T-helper 17 cell (primary cell): ENCODE data around the gene CNTN4. TPM values are rescaled to one million over a fixed set of nuclear protein-coding genes. Genes with fewer than 3 reads are reported as not detected.

Experiments
- ATAC-seq: fragments of 150-1000 bp; cut with Tn5 transposase; 2 replicates; pipeline ENCODE4 v1.10.0; 2021; ENCODE audit warnings: mild to moderate bottlenecking, moderate library complexity
- DNase-seq, 3 donors: peaks; one replicate each; pipeline versions ENCODE4 v3.0.0 to v3.0.0-alpha.2; 2020 to 2021
- H3K9me3 ChIP-seq: one replicate; pipeline ENCODE4 v1.7.0; 2013; ENCODE audit warnings: low read length, mild to moderate bottlenecking; ENCODE audit not compliant: control insufficient read depth, poor library complexity, severe bottlenecking
- H3K27ac Mint-ChIP-seq: one replicate; pipeline ENCODE4 v1.8.0; 2022; ENCODE audit warnings: mild to moderate bottlenecking, moderate library complexity, mixed read lengths
- H3K27me3 Mint-ChIP-seq: one replicate; pipeline ENCODE4 v1.8.0; 2022; ENCODE audit warnings: mixed read lengths
- H3K36me3 Mint-ChIP-seq: one replicate; pipeline ENCODE4 v1.8.0; 2022; ENCODE audit warnings: low read depth, mixed read lengths
- H3K4me1 Mint-ChIP-seq: one replicate; pipeline ENCODE4 v1.8.0; 2022; ENCODE audit warnings: mild to moderate bottlenecking, mixed read lengths
- H3K4me3 Mint-ChIP-seq: one replicate; pipeline ENCODE4 v1.8.0; 2022; ENCODE audit warnings: mild to moderate bottlenecking, moderate library complexity, mixed read lengths
- total RNA-seq, 4 donors: library from RNA in 2 of 4; stranded (reverse) in 2 of 4; gene quantifications; one replicate each; pipeline ENCODE4 v1.2.3 and lab custom pipeline; 2022 to 2026

CNTN4 gene
- total RNA-seq, 2 donors from 2014 or later = not detected

DNA sequence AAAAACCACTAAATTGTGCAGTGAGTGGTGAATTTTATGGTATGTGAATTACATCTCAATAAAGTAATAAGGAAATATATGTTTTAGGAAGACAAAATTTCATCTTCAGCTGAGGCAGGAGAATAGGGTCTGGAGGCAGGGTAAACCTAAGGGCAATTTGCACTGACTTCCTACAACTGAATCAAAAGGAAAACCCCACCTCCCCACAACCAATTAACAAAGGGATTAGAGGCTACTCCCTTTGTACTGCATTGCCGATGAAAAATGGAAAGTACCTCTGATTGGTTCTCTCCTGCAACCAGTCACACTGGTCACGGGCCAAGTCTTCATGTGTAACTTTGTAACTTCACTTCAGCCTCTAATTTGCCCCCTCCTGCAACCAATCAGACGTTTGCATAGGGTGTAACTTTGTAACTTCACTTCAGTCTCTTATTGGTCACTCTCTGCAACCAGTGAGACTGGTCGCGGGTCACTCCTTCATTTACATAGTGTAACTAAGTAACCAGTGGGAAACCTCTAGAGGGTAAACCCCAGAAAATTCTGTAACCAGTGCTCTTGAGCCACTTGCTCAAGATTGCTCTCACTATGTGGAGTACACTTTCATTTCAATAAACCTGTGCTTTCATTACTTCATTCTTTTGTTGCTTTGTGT is 244.5 kb downstream of the CNTN4 start:
- no peaks in the 10 kb centered on the region for H3K9me3 ChIP-seq
- Mint-ChIP-seq H3K27me3 (peaks cover 4% of the 10 kb centered on the region), H3K27ac (no peak overlapping the region), H3K36me3 (no peaks in the 10 kb centered on the region), H3K4me3 (no peak overlapping the region), H3K4me1 (no peaks in the 10 kb centered on the region)
- DNase-seq (no peak), ATAC-seq (no peak)

DNA sequence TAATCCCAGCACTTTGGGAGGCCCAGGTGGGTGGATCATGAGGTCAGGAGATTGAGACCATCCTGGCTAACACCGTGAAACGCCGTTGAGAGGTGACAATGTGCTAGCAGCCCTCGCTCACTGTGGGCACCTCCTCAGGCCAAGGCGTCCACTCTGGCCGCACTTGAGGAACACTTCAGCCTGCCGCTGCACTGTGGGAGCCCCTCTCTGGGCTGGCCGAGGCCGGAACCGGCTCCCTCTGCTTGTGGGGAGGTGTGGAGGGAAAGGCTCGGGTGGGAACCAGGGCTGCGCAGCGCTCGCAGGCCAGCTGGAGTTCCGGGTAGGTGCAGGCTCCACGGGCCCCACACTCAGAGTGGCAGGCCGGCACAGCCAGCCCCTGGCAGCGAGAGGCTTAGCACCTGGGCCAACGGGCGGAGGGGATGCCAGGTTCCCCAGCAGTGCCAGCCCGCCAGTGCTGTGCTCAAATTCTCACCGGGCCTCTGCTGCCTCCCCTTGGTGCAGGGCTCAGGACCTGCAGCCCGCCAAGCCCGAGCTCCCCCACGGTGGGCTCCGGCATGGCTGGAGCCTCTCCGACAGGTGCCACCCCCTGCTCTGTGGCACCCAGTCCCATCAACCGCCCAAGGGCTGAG is 253.6 kb downstream of the CNTN4 start:
- ATAC-seq = no peak
- peaks cover 3% of the 10 kb centered on the region for H3K4me1 Mint-ChIP-seq
- no peak for DNase-seq
- H3K27ac Mint-ChIP-seq = no peak overlapping the region
- no peaks in the 10 kb centered on the region for H3K9me3 ChIP-seq
- no peaks in the 10 kb centered on the region for H3K36me3 Mint-ChIP-seq
- H3K4me3 Mint-ChIP-seq = no peak overlapping the region
- H3K27me3 Mint-ChIP-seq = peaks cover 9% of the 10 kb centered on the region

DNA sequence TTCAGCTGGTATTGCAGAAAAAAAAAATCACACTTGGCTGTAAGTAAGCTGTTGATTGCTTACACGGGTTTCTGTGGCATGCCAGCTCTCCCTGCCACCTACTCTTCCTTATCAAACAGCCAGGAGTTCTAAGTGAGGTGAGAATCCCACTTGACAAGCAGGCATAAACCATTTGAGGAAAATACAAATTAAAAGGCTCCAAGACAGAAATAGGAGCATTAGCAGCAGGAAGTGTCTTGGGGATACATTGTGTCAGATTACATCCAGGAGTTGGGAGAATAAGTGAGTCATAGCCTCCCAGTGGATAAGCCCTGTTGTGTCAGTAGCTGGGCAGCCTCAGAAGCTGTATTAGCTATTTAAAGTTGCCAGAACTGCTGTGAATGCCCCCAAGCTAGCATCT is 256.0 kb downstream of the CNTN4 start:
- no peak overlapping the region for H3K4me3 Mint-ChIP-seq
- no peak overlapping the region for H3K27ac Mint-ChIP-seq
- H3K36me3 Mint-ChIP-seq = no peaks in the 10 kb centered on the region
- H3K4me1 Mint-ChIP-seq = peaks cover 3% of the 10 kb centered on the region
- ATAC-seq (no peak), DNase-seq (no peak)
- H3K27me3 Mint-ChIP-seq = peaks cover 5% of the 10 kb centered on the region
- no peaks in the 10 kb centered on the region for H3K9me3 ChIP-seq

DNA sequence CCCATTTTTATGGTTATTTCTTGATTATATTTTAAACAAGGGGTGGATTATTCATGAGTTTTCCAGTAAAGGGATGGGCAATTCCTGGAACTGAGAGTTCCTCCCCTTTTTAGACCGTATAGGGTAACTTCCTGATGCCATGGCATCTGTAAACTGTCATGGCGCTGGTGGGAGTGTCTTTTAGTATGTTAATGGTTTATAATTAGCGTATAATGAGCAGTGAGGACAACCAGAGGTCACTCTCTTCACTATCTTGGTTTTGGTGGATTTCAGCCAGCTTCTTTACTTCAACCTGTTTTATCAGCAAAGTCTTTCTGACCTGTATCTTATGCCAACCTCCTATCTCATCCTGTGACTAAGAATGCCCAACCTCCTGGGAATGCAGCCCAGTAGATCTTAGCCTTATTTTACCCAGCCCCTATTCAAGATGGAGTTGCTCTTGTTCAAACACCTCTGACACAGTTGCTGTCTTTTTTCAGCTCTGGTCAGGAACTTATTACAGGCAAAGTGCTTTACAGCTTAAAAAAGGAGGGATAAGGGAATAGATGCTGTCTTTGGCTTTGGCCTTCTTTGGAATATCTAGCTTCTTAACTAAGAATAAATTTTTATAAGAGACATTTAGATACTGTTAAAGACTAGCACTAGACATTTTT is 257.8 kb downstream of the CNTN4 start:
- no peaks in the 10 kb centered on the region for H3K36me3 Mint-ChIP-seq
- DNase-seq (no peak), ATAC-seq (no peak)

DNA sequence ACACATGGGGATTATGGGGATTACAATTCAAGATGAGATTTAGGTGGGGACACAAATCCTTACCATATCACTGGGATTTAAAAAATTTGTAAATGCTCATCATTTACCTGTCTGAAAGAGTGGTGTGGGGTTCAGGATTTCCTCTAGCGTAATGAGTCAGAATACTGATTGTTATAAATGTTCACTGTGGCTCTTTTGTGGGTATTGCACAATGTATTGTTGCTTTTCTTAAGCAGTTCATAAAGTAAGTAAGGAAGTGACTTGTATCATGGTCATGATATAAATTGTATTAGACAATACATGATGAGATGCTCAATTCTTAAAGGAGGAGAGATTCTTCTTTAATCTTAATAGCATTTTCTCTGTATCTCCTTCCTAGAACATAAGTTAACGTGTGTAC is 262.1 kb downstream of the CNTN4 start:
- no peak for ATAC-seq
- no peaks in the 10 kb centered on the region for H3K36me3 Mint-ChIP-seq
- H3K4me1 Mint-ChIP-seq = peaks cover 2% of the 10 kb centered on the region
- H3K9me3 ChIP-seq = no peaks in the 10 kb centered on the region
- no peak for DNase-seq
- no peak overlapping the region for H3K27ac Mint-ChIP-seq
- H3K27me3 Mint-ChIP-seq = no peaks in the 10 kb centered on the region
- no peak overlapping the region for H3K4me3 Mint-ChIP-seq

More for the DNA sequence above, 257.8 kb downstream of the CNTN4 start:
- Mint-ChIP-seq H3K4me1 (peaks cover 3% of the 10 kb centered on the region), H3K4me3 (no peak overlapping the region), H3K27me3 (no peaks in the 10 kb centered on the region), H3K27ac (no peak overlapping the region)
- no peaks in the 10 kb centered on the region for H3K9me3 ChIP-seq

DNA sequence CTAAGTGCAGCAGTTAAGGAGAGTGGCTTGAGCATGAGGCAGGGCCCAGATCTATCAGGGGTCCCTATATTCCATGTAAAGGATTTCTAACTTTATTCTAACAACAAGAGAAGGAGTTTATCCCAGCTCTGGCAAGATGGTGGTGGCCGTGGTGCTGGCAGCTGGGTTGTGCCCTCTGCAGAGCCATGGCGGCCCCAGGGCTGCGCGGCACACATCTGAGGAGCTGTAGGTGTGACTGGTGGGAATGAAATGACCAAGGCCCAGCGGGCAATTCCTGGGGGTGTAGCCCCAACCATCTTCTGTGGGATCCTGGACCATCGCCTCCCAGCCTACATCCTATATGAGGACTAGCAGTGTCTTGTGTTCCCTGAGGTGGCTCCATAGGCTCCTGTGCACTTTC is 263.5 kb downstream of the CNTN4 start:
- H3K27ac Mint-ChIP-seq = no peak overlapping the region

DNA sequence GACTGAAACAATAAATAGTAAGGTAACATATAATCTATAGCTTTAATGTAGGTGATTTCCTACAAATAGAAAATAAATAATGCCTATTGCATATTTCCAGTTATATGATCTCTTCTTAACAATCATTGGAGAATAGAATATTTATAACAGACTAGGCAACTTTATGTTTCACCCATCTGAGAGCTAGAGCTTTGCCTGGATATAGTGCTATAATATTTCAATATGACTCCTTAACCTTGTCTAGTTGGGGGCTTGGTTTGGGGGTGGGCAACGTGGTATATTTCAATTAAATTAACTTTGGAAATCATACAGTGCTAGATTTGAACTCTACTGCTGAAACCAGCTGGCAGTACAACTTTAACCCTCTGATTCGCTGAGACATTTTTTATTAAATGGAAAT is 265.2 kb downstream of the CNTN4 start:
- DNase-seq = no peak
- H3K27ac Mint-ChIP-seq = no peak overlapping the region
- H3K4me1 Mint-ChIP-seq = no peaks in the 10 kb centered on the region
- no peak for ATAC-seq
- no peaks in the 10 kb centered on the region for H3K27me3 Mint-ChIP-seq
- H3K9me3 ChIP-seq = no peaks in the 10 kb centered on the region
- H3K36me3 Mint-ChIP-seq = no peaks in the 10 kb centered on the region
- no peak overlapping the region for H3K4me3 Mint-ChIP-seq

More for the DNA sequence above, 263.5 kb downstream of the CNTN4 start:
- Mint-ChIP-seq H3K36me3 (no peaks in the 10 kb centered on the region), H3K27me3 (no peaks in the 10 kb centered on the region), H3K4me1 (no peaks in the 10 kb centered on the region), H3K4me3 (no peak overlapping the region)
- DNase-seq (no peak), ATAC-seq (no peak)
- H3K9me3 ChIP-seq = no peaks in the 10 kb centered on the region

DNA sequence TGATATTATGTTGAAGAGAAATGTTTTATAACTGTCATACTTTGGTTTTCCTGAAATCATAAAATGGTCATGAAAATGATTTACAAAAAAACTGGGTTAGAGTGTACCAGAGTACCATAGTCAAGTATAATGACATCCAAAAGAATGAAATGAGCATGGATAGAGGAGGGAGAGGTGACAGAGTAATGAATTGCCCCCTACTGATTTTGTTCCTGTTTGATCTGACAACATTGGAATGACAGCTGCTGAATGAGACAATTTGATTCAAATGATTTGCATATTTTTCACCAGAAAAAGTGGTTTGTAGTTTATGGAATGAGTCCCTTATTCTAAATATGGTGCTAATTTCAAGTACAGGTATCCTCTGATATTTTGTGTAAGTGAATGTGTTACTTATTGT is 271.7 kb downstream of the CNTN4 start:
- DNase-seq (no peak), ATAC-seq (no peak)
- Mint-ChIP-seq H3K4me3 (no peak overlapping the region), H3K27ac (no peak overlapping the region), H3K36me3 (no peaks in the 10 kb centered on the region), H3K27me3 (no peaks in the 10 kb centered on the region), H3K4me1 (peaks cover 3% of the 10 kb centered on the region)
- H3K9me3 ChIP-seq = no peaks in the 10 kb centered on the region

DNA sequence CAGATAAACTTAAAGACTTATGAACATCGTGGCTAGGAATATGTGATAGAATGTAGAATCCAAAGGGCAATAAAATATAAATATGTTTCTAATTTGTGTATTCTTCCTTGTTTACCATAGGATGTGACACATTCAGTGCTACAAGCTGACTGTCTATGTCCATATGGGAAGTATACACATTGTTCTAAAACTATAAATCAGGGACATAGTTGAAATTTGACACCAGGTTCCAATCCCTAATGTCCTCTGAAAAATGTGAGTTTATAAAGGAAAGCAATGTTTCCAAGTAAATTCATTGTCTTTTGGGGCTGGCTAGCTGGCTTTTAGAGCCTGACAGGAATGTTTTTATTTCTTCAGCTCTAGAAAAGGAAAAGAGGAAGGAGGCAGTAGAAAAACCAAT is 273.6 kb downstream of the CNTN4 start:
- no peaks in the 10 kb centered on the region for H3K9me3 ChIP-seq
- Mint-ChIP-seq H3K27ac (no peak overlapping the region), H3K4me1 (peaks cover 3% of the 10 kb centered on the region), H3K36me3 (no peaks in the 10 kb centered on the region), H3K27me3 (no peaks in the 10 kb centered on the region), H3K4me3 (no peak overlapping the region)
- DNase-seq (no peak), ATAC-seq (no peak)

DNA sequence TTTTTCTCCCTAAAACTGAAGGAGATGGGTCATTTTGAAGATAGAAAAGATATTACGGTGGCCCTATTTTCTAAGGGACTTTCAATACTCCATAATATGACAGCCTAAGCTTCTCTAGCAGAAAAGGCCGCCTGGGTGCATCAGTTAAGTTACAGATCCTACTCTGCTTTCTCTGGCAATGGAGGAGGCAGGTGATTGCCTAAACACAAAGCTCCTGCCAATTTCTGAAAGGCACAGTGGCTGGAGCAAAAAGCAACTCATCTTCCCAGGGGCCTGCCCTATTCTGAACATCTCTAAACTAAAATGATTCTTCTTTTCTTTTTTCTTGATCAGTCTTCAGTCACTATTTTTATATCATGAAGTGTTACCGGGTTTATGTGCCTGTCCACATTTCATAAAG is 276.7 kb downstream of the CNTN4 start:
- no peak for ATAC-seq
- Mint-ChIP-seq H3K27ac (no peak overlapping the region), H3K27me3 (no peaks in the 10 kb centered on the region), H3K4me3 (no peak overlapping the region), H3K36me3 (no peaks in the 10 kb centered on the region), H3K4me1 (peaks cover 3% of the 10 kb centered on the region)
- DNase-seq = no peak
- no peaks in the 10 kb centered on the region for H3K9me3 ChIP-seq

DNA sequence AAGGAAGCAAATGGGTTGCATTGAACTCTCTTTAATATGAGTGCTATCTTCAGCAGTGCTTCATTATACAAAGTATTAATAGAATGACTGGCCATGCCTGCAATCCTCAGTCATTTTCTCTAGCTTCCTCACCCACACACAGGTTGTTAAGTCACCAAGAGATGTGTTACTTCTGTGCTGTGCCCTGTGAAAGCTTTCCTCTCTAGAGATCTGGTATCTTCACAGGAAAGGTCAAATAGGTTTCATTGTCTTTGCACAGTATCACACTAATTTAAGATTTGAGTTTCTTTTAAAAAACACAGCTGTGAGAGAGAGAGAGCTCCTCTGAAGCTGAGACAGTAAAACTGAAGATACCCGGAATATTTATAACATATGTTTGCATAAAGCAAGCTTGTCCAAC is 278.6 kb downstream of the CNTN4 start:
- no peaks in the 10 kb centered on the region for H3K9me3 ChIP-seq
- ATAC-seq = no peak
- Mint-ChIP-seq H3K4me3 (no peak overlapping the region), H3K4me1 (no peaks in the 10 kb centered on the region), H3K27ac (no peak overlapping the region), H3K27me3 (no peaks in the 10 kb centered on the region), H3K36me3 (no peaks in the 10 kb centered on the region)
- no peak for DNase-seq

DNA sequence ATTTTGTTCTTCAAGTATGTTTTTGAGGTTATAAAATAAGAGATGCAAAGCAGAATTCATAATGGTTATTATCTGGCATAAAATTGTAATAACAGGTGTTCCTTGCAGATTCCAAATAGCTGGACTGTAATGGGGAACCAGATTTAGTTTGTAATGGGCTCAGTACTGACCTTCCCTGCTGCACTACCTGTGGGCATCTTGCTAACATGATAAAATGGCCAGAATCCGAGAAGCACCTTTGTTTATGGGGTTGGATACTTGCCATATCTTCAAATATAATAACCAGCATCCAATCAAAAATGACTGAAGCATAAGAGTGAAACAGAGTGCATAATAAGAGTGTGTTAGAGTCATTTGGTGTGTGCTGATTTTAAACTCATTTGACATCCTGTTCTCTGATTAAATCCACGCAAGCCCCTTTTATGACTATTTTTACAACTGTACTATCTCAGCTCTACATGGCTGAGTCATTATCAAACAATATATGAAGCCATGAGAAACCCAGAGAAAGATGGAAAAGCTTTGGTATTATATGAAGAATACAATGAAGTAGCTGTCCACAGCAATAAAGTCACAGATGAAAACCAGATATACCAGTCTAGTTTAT is 292.4 kb downstream of the CNTN4 start:
- H3K27ac Mint-ChIP-seq = no peak overlapping the region
- H3K27me3 Mint-ChIP-seq = no peaks in the 10 kb centered on the region
- H3K4me3 Mint-ChIP-seq = no peak overlapping the region
- peaks cover 3% of the 10 kb centered on the region for H3K4me1 Mint-ChIP-seq
- no peaks in the 10 kb centered on the region for H3K36me3 Mint-ChIP-seq
- no peaks in the 10 kb centered on the region for H3K9me3 ChIP-seq
- DNase-seq = no peak
- no peak for ATAC-seq

DNA sequence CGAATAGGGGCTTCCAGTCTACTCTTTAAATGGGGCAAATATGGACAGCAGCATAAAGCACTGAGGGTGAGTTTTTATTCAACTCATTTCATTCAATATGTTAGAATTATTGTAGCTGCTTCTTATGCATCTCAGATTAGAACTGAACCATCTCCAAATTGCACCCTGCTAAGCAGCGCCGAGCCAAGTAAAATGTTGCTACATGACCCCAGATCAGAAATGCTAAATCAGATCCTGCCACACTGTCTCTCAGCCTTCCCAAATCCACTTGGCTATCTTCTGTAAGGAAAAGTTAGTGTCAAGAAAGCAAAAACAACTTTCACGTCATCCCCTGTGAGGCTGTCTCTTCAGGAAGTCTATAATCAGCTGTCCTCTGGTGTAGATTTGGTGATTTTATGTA is 293.2 kb downstream of the CNTN4 start:
- DNase-seq (no peak), ATAC-seq (no peak)
- Mint-ChIP-seq H3K4me3 (no peak overlapping the region), H3K36me3 (no peaks in the 10 kb centered on the region), H3K27me3 (no peaks in the 10 kb centered on the region), H3K4me1 (peaks cover 3% of the 10 kb centered on the region), H3K27ac (no peak overlapping the region)
- no peaks in the 10 kb centered on the region for H3K9me3 ChIP-seq
